Right renal pelvis (tissue), 4 donors: Measurements from ENCODE around the gene MYO5C. TPM values are rescaled to one million over a fixed set of nuclear protein-coding genes. Genes with fewer than 3 reads are reported as not detected.
"Not testable (repeated sequence)": the region's sequence is repeated elsewhere in the genome, so short reads cannot be mapped to it uniquely, and the experiment has no call there.

Experiments
- DNase-seq, 4 donors: peaks; one replicate each; pipeline ENCODE4 v3.0.0-alpha.2; 2013; ENCODE audit warnings: low read depth in 4 of 4, low spot score in 3 of 4, missing footprints in 1 of 4
- polyA plus RNA-seq, 4 donors: library from polyadenylated mRNA; unstranded; fragments of 120-200 nt; gene quantifications; one replicate each; pipeline ENCODE4 v1.2.1, GENCODE V29; 2013; ENCODE audit not compliant: insufficient read length in 4 of 4

MYO5C gene
- polyA plus RNA-seq, 4 donors, result 19.0 to 22.5 (median 21.1) TPM

- DNase-seq, result no peak
Observed at GRCh38 chr15:52246686-52247431, 48.7 kb downstream of the MYO5C start.

DNA sequence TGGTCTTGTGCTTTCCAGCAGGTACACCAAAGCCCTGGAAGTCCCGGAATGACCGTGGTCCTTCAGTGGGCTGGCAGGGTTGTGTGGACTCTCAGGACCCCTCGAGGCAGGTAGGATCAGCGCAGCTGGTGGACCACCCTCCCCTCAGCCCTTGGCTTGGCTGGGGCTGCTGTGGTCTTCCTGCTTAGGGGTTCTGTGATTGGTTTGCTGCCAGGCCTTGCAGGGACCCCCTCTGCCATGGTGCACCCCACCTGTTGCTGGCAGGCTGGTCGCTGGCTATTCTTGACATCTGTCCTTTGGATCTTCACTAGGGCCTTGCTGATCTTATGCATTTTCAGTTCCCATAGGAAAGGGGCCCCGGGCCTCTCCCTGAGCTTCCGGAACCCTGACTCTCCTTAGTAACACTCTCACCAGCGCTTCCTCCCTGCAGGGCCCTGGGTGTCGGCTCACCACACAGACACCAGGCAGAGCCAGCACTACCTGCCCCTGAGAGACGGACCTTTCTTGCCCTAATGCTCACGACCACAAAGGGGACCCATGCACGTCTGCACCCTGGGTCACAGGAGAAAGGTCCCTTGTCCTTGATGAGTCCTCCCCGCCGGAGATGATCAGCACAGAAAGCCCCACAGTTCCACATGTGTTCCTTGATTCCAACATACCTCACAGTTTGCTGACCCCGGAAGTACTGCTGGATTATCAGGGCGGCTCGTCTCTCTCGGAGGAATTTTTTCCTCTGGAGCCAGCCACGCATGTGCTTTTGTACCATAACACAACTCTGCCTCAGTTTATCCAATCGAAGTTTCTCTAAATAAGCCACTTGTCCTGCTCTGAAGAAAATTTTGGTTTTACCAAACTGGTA is 51.7 kb downstream of the MYO5C start:
- DNase-seq, result no peak

DNA sequence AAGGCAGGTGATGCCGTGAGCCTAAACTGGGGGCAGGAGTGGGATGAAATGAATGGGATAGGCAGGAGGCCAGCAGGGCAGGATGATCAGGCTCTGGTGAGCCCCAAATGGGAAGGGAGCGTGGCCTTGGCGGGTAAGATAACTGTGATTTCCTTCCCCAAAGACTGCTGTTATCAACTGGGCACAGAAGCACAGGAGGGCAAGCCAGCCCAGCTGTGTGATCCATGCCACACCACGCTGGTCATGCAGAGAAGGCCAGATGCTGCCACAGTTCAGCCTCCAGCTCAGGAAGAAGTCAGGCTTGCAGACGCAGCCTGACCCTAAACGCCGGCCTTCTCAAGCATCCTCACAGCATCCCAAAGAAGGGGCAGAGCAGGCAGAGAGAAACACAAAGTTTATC is 52.3 kb downstream of the MYO5C start:
- DNase-seq, result no peak

GRCh38 chr15:52241489-52241888 is 54.1 kb downstream of the MYO5C start:
- no peak for DNase-seq

DNA sequence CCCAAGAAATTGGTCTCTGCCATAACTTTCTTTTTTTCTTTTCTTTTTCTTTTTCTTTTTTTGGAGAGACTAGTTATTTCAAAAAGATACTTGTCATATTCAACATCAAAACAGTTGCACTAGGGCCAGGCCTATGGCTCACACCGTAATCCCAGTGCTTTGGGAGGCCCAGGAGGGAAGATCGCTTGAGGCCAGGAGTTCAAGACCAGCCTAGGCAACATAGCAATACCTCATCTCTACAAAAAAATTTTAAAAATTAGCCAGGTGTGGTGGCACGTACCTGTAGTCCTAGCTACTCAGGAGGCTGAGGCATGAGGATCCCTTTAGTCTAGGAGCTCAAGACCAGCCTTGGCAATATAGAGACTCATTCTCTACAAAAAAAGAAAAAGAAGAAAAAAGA is 55.4 kb downstream of the MYO5C start:
- no peak for DNase-seq

GRCh38 chr15:52238989-52239525 is 56.5 kb downstream of the MYO5C start:
- DNase-seq, result not testable (repeated sequence)

DNA sequence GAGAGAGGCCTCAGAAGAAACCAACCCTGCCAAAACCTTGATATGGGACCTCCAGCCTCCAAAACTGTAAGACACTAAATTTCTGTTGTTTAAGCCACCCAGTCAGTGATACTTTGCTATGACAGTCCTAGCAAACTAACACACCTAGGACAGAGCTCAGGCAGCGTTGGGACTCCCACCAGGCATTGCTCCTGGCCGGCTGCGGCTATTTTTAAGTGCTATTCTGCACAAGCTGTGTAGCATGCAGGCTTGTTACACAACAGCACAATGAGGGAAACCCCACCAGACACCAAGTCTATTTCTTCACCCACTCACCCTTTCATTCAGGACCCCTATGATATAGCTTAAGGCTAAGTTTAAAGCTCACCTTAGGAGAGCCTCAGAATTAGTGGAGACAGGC is 57.5 kb downstream of the MYO5C start:
- no peak for DNase-seq

- no peak for DNase-seq
Observed at GRCh38 chr15:52236013-52236412, 59.6 kb downstream of the MYO5C start.

DNA sequence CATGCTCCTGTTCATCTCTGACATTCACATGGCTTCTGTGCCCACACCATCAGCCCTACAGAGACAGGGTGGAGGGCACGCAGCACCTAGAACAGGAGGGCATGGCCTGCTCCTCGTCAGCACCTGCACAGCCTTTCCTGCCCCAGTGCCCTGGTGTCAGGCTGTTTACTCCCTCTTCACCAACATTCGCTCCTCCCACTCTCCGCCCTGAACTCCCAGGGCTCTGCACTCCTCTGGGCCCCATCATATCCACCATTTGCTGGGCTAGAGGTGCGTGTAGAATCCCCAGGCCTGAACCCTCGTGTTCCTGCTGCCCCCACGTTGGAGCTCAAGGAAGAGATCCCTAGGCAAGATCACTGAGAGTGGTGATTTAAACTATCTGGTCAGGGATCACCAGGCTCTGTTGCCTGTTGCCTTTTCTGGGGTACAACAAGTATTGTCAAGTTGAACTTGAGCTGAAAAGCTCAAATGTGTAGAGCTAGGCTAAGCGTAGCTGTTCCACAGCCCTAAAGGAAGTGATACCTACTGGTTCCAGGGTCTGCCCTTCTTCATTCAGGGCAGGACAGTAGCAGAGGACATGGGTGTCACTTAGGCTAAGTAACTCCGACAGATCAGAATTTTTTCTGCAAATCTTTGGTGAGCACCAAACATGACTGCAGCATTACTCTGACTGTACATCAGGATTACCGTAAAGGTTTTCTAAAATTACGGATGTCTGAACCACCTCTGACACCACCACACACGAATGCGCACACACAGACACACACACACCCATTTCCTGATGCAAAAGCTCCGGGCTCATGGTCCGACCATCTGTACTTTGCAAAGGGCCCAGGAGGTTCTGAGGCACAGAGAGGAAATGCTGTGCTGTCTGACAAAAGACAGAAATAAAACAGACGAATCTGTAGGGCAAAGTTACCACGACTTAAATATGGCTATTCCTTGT is 60.7 kb downstream of the MYO5C start:
- no peak for DNase-seq

DNA sequence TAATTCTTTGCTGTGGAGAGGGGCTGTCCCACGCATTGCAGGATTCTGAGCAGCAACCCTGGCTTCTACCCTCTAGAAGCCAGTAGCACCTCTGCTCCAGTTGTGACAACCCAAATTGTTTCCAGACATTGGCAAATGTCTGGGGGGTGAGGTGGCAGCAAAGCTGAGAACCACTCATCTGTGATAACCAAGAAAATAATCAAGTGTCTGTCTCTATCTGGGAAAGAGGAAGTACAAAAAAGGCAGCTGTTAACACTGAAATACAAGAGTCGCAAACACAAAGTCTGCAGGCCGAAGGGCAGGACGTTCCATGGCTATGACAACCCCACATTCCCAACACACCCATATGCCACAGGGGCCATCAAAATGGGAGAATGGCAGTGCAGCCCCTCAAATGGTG is 62.2 kb downstream of the MYO5C start:
- no peak for DNase-seq

- no peak for DNase-seq
Observed at GRCh38 chr15:52232327-52232726, 63.3 kb downstream of the MYO5C start.

GRCh38 chr15:52230073-52230472 is 65.5 kb downstream of the MYO5C start:
- no peak for DNase-seq

GRCh38 chr15:52228921-52229320 is 66.7 kb downstream of the MYO5C start:
- peak; percentile 13 to 62 (median 42) for DNase-seq

GRCh38 chr15:52227456-52227855 is 68.1 kb downstream of the MYO5C start:
- DNase-seq, result peak; percentile 39 to 60 (median 44)

- no peak for DNase-seq
Observed at GRCh38 chr15:52225230-52225629, 70.4 kb downstream of the MYO5C start.

- DNase-seq, result no peak
Observed at GRCh38 chr15:52224211-52224610, 71.4 kb downstream of the MYO5C start.

GRCh38 chr15:52221730-52222129 is 73.9 kb downstream of the MYO5C start:
- peak in 1 of 4 donors; percentile 7 for DNase-seq

GRCh38 chr15:52220937-52221660 is 74.5 kb downstream of the MYO5C start:
- DNase-seq, result no peak

DNA sequence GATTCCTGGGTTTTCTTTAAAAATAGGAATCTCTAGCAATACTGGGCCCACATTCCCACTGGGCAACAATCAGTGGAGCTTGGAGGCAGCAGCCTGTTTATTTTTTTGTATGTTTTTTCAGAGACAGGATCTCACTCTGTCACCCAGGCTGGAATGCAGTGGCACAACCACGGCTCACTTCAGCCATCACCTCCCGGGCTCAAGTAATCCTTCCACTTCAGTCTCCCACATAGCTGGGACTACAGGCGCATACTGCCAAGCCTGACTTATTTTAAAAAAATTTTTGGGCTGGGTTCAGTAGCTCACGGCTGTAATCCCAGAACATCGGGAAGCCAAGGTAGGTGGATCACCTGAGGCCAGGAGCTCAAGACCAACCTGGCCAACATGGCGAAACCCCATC is 75.4 kb downstream of the MYO5C start:
- DNase-seq, result no peak

GRCh38 chr15:52218816-52219215 is 76.8 kb downstream of the MYO5C start:
- DNase-seq, result no peak
